Astrocyte of the cerebellum (primary cell): ENCODE data around the gene ARHGEF10L.

ENCODE experiments used
- DNase-seq: peaks from one replicate; pipeline ENCODE4 v3.0.0-alpha.2; 2011; ENCODE audit warnings: low read depth
- H3K4me3 ChIP-seq: 2 replicates; pipeline ENCODE4 v1.5.1; 2011; ENCODE audit warnings: mild to moderate bottlenecking, low read depth, low read length, moderate library complexity
- CTCF ChIP-seq: IDR thresholded peaks from 2 replicates; pipeline ENCODE4 v1.5.1; 2012; ENCODE audit warnings: low read length, low read depth, moderate library complexity, mild to moderate bottlenecking; ENCODE audit errors: missing control alignments
- in situ Hi-C: cut with HindIII; loops from 2 replicates; pipeline ENCODE4 v1.10.0; 2017; ENCODE audit warnings: low sequenced_read_pairs

ARHGEF10L gene

GRCh38 chr1:17594690-17595601, 55.4 kb downstream of the ARHGEF10L start:
- no peak for TF ChIP-seq CTCF
- in situ Hi-C loops = no loop called here
- DNase-seq = no peak
- H3K4me3 ChIP-seq = no peak overlapping the region

GRCh38 chr1:17595602-17595925, 56.1 kb downstream of the ARHGEF10L start:
- no peak for TF ChIP-seq CTCF
- in situ Hi-C loops = no loop called here
- no peak for DNase-seq
- H3K4me3 ChIP-seq = no peak overlapping the region

GRCh38 chr1:17596186-17596585, 56.7 kb downstream of the ARHGEF10L start:
- in situ Hi-C loops = no loop called here
- DNase-seq = no peak
- no peak overlapping the region for H3K4me3 ChIP-seq
- no peak for TF ChIP-seq CTCF

- no peak for DNase-seq
- in situ Hi-C loops = no loop called here
- H3K4me3 ChIP-seq = no peak overlapping the region
- TF ChIP-seq CTCF = no peak
These were observed 57.4 kb downstream of the ARHGEF10L start for GRCh38 chr1:17596651-17597509.

GRCh38 chr1:17597651-17598050, 58.2 kb downstream of the ARHGEF10L start:
- in situ Hi-C loops = no loop called here
- H3K4me3 ChIP-seq = no peak overlapping the region
- no peak for DNase-seq
- no peak for TF ChIP-seq CTCF

- in situ Hi-C loops = no loop called here
- no peak for TF ChIP-seq CTCF
- no peak overlapping the region for H3K4me3 ChIP-seq
- no peak for DNase-seq
These were observed 58.8 kb downstream of the ARHGEF10L start for GRCh38 chr1:17598251-17598650.
